GM19238 (cell line): ENCODE data around the gene AMPH.
"Not testable (repeated sequence)": the region's sequence is repeated elsewhere in the genome, so short reads cannot be mapped to it uniquely, and the experiment has no call there.

ENCODE experiments used
- DNase-seq: peaks from one replicate; pipeline ENCODE4 v3.0.0; 2011; ENCODE audit warnings: low spot score; ENCODE audit not compliant: insufficient read length

The AMPH gene

DNA sequence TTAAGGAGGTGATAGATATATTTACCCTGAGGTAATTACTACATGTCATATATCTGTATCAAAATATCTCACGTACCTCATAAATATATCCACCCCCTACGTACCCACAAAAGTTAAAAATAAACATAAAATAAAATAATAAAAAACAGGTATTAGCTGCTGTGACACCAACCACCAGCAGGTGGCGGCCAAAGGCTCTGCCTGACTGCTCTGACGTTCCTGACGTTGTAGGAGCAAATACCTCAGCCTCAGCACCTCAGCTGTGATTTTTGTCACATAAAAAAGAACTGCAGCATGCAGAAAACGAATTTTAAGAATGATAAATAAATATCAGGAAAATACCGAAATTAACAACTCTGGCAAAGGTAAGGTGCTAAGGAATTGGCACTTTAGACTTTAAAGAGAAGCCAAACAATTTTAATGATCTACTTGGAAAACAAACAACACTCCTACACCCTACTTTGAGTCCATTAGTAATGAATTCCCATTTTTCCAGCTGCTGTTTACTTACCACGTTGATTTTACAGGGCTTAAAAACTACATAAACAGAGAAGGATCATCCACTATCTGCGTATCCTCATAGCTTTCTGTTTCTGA lies 232.3 kb downstream of the AMPH start:
- peak; percentile 12 for DNase-seq

DNA sequence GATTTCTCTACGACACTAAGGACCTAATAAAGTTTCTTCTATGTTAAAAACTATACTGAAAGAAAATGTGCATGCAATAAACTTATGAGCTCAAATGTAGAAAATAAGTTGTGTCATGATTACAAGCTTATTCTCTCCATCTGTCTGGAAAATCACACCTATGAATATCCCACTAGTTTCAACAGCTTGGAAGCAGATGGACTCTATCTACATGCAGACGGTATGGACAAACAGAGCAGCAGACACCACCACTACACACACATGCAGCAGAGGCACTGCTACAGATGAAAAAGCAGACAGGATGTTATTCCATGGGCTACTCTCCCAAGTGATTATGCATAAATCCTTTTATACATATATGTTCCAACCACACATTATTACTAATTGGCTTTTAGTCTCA lies 234.3 kb downstream of the AMPH start:
- no peak for DNase-seq

DNA sequence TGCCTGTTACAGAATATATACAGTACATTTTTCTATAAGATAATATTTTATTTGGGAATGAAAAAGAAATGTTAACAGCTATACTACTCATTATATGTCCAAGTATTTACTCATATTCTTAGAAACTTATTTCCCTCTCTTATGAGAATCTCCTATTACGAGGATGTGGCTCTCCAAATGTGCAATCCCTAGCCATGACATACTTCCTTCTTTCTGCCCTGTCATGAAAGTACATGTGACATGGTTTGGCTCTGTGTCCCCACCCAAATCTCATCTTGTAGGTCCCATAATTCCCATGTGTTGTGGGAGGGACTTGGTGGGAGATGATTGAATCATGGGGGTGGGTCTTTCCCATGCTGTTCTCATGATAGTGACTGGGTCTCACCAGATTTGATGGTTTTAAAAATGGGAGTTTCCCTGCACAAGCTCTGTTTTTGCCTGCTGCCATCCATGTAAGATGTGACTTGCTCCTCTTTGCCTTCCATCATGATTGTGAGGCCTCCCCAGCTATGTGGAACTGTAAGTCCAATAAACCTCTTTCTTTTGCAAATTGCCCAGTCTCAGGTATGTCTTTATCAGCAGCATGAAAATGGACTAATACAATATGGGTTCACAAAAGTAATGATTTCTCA lies 235.1 kb downstream of the AMPH start:
- DNase-seq: not testable (repeated sequence)

DNA sequence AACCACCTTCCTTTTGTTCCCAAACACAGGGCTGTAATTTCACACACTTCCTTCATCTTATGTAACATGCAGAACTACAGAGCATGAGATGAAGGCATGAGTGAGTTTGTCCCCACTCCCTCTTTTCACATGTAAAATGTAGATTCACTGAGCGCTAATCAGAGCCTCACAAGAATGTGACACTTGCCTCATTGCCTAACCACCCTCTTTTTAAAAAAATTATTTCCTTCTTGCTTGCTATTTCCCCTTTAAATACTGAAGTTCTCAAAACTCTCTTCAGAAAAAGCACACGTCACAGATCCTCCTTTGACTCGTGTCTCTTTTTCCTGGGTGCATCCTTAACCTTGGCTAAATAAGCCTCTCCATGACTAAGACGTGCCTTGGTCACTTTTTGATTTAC lies 236.5 kb downstream of the AMPH start:
- DNase-seq: no peak

DNA sequence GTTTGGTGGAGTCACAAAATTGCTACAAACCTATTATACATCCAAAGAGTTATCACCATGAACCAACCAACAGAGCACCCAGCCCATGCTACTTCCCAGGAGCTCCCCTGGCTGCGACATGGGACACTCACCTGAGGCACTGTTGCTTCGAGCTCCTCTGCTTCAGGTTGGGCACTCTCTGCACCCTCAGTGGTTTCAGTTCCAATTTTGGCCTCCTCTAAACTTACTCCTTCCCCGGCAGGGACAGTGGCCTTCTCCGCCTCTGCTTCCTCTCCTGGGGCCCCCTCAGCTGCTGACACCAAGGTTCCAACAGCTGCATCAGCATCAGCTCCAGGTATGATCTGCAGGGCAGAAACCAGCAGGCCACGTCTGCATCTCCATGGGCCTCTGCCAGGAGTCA lies 237.3 kb downstream of the AMPH start:
- DNase-seq: no peak

DNA sequence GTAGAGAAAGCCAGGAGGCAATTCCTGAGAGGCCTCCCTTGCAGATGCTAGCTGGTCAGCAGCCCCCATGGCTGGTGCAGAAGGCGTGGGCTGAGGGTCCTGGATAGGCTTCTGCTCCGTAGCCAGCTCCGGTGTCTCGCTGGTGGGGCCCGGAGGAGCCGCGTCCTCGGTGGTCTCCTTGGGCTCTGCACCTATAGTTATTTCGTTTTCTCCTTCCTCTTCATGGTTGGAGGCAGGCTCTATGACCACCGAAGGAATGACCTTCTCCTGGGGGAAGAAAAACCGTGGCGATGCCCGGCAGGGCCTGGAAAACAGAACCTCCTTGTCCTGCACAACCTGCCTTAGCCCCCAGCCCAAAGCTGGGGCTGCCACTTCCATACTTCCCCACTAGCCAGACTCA lies 239.4 kb downstream of the AMPH start:
- DNase-seq: no peak

DNA sequence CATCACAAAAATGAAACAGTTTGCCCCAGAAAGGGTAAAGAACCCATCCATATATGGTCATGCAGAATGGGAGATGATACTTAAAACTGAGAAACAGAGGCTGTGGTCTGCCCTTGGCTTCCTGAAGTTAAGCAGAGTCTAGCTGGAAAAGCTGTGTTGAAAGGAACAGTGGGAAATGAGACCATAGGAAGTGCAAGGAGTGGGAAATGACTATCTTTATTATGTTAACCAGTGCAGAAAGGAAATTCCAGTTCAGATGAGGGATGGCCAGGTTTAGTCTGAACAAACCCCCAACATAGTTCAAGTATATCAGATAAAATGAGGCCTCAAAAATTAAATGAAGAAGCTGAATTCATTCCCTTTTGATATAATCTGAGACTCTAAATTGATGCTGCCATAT lies 245.5 kb downstream of the AMPH start:
- no peak for DNase-seq

DNA sequence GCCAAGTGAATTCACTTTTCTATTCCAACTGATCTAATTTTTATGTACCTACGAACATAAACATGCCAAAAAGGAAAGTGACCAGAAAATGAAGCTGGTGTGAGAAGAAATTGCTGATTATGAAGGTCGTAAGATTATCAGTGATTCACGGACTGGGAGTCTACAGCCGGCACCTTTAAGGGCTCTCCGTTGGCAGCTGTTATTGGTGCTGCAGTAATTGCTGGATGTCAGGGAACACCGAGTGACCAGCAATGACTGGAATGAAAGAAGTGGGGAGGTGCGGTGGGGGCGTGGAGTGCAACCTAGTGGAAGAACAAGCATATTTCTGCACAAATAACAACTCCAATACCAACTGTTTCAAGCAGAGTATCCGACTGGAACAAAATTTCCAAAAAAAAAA lies 247.9 kb downstream of the AMPH start:
- DNase-seq: no peak

DNA sequence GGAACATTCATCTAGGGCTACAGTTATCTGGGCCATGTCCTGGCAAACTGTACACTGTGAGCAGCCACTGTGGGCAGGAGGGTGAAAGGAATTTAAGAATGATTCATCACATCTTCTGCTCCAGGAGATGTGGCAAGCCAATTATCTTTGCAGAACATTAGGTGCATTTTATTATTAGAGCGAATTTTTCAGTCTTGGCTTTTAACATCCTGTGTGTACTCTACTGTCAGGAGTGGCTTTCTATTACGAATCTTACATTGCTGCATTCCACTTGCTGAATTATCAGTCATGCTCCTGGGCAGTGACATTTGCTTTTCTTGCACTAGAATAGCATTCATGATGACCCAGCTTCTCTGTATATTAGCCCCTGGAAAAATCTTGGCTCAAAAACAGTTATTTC lies 248.5 kb downstream of the AMPH start:
- DNase-seq: no peak

DNA sequence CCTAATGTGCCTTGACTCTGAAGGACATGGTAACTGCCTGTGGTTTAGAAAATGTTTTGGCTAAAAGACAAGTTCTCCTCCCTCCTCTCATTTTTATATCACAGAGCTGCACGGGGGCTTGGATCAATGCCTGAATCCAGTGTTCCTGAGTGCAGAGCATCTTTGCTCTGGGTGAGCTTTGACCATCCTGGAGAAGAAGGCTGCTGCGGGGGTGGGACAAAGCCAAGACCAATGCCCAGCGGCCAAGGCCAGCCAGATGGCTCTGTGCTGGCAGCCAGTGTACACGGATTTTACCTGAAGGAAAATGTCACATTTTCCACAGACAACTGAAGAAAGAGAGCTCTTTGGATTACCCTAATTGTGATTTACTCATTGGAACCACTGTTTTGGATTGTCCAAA lies 255.7 kb downstream of the AMPH start:
- DNase-seq: no peak

DNA sequence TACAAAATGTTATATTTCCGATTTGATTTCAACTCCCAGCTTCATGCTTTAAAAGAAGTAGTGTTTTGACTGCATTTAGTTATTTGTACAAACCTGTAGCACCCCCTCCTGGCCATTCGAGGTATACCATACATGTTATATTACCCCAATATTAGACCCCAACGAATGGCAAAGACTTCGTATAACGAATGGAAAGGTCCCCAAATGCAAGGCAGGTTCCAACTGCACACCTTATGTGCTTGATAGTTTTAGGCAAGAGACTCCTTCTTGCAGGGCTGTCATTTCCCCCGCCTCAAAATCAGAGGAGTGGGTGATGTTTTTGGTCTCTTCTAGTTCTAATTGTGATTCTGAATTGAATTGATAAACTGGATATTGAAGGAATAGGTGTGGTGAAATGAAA lies 256.7 kb downstream of the AMPH start:
- DNase-seq: peak; percentile 16

DNA sequence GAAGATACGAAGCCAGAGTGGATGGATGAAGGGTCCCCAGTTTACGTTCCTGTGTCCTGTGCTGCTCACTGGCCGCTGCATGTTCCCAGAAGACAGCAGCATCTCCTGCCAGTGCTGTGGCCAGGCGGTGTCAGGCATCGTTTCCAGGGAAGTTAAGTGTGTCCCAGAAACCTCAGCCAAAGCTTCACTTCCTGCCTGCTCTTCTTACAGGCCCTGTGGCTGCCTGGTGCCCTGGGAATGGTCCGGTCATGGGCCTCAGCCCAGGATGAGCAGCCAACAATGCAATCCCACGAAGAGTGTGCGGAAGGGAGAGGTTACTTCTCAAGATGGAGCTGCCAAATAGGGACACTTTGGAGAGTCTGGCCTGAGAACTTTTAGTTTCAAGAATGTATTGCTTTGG lies 258.0 kb downstream of the AMPH start:
- DNase-seq: no peak

DNA sequence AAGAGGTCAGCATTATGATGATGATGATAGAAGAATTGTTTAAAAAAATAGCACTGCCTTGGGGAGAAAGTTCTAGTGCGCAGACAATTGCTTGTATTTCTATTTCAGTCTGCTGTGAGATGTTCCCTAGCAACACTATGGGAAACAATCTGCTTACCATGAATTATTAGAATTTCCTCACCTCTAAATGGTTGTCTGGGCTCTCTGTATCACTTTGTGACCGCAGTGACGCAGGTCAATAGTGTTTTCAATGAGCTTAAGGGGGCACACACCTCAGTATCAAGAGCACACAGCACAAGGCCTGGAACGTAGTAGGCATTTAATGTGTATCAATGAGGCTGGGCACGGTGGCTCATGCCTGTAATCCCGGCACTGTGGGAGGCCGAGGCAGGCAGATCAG lies 258.9 kb downstream of the AMPH start:
- DNase-seq: no peak

DNA sequence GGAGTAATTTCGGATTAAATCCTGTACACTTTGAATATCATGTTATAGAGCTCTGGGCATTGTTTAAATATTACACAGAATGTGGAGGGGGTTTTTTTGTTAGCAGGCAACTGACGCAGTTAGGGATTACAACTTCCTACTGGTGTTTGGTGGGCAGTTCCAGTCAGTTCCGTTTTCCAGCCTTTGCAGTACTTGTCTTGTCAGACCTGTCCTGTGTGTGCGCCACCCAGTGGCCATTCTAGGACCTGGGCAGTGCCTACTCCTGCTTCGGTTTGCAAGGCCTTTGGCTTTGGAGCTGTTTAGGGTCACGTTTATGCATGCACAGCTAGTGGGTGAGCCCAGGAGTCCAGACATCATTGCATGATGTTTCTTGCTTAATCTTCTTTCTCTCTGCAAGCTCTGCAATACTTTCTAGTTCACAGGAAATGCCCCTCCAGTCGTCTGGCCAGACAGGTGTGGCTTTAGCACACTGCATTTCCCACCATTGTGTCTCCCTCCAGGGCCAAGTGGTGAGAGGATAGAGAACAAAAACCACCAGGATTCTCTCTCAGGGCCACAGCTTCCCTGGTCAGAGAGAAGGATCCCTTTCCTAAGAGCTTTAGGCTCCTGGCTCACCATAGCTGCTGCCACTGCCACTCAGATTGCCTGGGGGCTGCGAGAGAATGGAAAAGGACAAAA lies 261.2 kb downstream of the AMPH start:
- peak; percentile 47 for DNase-seq

DNA sequence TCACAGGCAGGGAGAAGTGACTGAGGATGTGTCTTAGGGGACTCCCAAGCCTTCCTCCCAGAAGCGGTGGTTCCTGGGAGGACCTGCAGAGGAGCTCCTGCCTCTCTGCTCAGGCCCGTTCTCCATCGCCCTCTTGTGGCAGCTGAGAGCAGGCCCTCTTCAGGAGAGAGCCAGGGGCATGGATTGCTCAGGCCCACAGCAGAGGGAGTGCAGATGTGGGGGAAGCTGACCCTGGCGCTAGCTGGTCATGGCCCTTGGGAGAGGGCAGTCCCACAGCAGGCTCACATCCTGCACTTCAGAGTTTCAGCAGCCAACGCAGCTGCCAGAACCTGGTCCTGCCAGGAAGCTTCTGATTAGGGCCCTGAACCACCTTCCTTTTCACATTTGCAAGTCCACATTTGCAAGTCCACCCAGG lies 263.0 kb downstream of the AMPH start:
- peak; percentile 51 for DNase-seq

DNA sequence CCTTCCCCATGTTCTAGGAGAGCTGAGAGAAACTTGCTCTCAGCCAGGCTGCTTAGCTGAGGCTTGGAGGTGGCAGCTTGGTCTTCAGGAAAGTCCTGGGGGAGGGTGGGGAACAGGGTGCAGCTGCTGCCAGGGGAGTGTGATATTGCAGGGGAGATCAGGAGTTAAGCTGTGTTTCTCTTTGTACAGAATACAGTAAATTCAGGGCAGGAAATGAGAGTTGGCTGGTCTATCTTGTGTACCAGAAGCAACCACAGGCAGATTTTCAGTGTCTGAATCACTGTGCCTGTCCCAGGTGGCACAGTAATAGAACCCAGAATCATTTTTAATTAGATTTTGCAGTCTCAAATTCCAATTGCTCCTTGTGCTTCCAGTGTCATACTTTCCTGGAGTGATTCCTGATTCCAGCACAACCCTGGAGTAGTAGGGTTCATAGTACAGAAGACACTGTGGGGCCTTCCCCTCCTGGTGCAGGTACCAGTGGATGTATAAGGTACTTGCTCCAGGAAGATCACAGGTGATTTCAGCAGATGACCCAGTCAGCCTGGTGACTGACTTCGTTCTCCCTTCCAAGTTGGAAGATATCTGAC lies 263.8 kb downstream of the AMPH start:
- no peak for DNase-seq

DNA sequence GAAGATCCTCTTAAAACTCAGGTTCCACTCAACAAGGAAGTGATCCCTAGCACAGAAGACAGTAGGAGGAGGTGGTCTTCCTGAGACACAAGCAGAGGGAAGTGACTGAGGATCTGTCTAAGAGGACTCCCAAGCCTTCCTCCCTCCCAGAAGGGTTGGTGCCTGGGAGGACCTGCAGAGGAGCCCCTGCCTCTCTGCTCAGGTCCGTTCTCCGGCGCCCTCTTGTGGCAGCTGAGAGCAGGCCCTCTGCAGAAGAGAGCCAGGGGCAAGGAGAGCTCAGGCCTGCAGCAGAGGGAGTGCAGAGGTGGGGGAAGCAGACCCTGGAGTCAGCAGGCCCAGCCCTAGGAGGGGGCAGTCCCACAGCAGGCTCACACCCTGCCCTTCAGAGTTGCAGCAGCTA lies 267.8 kb downstream of the AMPH start:
- DNase-seq: peak; percentile 19

DNA sequence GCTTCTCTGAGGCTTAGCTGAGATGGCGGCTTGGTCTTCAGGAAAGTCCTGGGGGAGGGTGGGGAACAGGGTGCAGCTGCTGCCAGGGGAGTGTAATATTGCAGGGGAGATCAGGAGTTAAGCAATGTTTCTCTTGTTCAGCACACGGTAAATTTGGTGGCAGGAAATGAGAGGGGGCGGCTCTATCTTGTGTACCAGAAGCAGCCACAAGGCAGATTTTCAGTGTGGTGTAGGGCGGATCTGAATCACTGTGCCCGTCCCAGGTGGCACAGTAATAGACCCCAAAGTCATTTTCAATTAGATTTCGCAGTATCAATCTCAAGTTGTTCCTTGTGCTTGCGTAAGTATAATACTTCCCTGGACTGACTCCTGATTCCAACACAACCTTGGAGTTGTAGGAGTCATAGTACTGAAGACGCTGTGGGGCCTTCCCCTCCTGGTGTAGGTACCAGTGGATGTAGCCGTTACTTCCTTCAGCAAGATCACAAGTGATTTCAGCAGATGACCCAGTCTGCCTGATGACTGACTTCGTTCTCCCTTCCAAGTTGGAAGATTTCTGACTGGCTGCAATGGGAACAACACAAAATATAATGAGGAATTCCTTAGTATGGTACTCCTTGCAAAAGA lies 268.4 kb downstream of the AMPH start:
- DNase-seq: not testable (repeated sequence)

DNA sequence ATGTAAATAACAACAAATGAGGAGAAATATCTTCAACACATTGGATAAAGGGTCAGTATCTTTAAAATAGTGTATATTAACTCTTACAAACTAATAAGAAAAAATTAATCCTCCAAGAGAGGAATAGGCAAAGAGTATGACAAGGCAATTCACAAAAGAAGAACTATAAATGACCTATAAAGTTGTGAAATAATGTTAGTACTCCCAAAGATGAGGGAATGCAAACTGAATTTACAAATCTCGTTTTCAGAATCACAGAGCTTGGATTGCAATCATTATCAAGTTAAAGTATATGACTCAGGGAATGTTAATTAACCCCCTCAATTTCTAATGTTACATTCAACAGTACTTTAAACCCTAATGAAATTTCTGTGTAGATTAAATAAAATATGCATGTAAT lies 270.4 kb downstream of the AMPH start:
- no peak for DNase-seq

DNA sequence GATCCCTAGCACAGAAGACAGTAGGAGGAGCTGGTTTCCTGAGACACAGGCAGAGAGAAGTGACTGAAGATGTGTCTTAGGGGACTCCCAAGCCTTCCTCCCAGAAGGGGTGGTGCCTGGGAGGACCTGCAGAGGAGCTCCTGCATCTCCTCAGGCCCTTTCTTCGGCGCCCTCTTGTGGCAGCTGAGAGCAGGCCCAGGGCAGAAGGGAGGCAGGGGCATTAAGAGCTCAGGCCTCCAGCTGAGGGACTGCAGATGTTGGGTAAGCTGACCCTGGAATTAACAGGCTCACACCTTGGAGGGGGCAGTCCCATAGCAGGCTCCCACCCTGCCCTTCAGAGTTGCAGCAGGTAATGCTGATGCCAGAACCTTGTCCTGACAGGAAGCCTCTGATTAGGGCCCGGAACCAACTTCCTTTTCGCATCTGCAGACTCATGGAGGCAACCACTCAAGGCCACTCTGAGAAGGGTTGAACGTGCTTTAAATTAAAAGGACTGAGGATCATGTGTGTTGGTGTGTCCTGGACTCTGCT lies 272.0 kb downstream of the AMPH start:
- not testable (repeated sequence) for DNase-seq

DNA sequence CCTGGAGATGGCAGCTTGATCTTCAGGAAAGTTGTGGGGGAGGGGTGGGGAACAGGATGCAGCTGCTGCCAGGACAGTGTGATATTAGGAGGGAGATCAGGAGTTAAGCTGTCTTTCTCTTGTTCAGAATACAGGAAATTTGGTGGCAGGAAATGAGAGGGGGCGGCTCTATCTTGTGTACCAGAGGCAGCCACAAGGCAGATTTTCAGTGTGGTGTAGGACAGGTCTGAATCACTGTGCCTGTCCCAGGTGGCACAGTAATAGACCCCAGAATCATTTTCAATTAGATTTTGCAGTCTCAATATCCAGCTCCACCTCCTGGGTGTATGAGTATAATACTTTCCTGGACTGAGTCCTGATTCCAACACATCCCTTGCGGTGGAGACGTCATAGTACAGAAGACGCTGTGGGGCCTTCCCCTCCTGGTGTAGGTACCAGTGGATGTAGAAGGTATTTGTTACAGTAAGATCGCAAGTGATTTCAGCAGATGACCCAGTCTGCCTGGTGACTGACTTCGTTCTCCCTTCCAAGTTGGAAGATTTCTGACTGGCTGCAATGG lies 272.8 kb downstream of the AMPH start:
- DNase-seq: not testable (repeated sequence)
